CD4-positive, alpha-beta T cell treated with Interleukin-1 beta for 1 hour (primary cell): Measurements from ENCODE around the gene YTHDF1.
"Not testable (repeated sequence)": the region's sequence is repeated elsewhere in the genome, so short reads cannot be mapped to it uniquely, and the experiment has no call there.

Experiments used
- DNase-seq, 2 donors: peaks; one replicate each; pipeline ENCODE4 v3.0.0-alpha.2; 2020 to 2022

Gene YTHDF1

DNA sequence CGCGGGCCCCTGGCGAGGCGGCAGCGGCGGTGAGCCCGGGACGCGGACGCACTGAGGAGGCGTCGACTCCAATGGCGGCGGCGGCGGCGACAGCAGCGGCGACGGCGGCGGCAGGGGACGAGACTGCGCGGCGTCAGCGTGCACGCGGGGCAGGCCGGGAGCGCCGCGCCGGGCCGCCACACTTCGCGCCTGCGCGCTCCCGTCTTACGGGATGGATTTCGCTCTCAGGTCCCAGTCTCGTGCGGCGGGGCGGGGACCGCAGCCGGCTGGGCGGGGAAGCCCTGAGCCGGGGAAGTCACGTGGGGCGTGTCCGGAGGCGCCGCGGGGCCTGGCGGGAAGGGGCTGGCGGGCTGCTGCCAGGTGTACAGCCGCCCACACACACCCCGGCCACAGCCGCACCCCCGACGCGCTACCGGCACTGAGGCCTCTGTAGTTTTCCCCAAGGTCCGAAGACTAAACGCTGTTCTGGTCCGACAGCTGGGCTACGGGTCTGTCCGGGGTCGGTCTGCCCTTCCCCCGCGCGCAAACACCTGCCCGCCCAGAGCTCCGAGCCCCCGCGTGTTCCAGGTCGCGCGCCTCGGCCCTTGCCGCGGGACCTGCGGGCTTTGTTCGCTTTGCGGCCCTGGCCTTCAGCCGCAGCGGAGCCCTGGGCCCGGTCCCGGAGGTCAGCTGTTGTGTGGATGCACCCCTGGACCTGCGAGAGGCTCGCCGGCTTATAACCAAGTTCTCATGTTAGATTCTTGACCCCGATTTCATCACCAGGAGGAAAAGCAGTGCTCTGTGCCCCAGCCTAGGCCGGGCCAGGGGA lies at the start of gene YTHDF1:
Gene YTHDF1, minus strand, starts transcription at position 91 of the 808 bp plus-strand sequence. CDS start 239 bp downstream, outside the sequence.
- peak; percentile 96 to 97 for DNase-seq

DNA sequence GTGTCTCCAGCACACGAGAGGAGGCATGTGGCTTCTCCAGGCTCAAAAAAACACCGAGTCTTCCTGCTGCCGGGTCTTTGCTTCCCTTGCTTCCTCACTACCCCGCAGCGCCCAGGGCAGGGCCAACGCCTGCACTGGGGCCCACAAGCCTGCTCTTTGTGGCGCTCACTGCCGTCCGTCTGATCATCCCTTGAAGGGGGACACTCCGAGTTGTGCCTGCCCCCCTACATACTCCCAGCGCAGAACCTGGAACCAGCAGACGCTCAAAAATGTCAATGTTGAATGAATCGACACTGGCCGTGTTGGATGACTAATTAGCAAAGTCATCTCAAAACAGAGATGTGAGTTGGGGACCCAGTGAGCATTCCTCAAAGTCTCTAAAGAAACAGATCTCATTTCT lies 48.6 kb upstream of the YTHDF1 start:
- no peak for DNase-seq

DNA sequence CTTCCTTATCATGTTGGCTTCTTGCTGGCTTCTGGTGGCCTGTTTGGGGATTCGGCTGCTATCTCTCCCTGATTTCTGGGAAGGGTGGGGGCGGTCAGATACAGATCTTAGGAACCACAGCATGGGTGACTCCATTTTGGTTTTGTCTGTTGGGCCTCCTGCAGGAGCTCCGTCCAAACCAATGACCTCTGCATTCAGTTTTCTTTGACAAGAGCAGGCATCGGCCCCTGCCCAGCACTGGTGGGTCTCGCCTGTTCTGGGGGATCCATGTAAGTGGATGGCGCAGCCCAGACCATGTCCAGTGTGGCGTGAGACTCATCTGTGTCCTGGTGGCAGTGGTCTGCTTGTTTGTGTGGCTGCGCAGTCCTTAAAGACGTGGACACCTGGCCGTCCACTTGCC lies 48.1 kb upstream of the YTHDF1 start:
- no peak for DNase-seq

DNA sequence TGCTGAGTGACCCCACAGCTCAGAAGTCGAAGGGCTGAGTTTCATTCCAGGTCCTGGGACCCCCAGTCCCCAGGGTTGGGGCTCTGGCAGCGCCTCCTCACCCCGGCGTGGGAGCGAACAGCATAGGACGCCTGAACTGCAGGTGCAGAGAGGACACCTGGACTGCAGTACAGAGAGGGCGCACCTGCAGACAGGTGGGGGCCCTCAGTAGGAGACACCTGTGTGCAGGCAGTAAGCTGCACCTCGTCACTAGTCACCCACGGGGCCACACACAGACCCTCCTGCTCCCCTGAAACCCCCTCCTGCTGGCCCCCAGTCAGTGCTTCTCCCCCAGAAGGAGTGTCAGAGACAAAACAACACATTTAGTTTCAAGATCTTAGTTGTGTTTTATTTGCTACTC lies 46.9 kb upstream of the YTHDF1 start:
- no peak for DNase-seq

DNA sequence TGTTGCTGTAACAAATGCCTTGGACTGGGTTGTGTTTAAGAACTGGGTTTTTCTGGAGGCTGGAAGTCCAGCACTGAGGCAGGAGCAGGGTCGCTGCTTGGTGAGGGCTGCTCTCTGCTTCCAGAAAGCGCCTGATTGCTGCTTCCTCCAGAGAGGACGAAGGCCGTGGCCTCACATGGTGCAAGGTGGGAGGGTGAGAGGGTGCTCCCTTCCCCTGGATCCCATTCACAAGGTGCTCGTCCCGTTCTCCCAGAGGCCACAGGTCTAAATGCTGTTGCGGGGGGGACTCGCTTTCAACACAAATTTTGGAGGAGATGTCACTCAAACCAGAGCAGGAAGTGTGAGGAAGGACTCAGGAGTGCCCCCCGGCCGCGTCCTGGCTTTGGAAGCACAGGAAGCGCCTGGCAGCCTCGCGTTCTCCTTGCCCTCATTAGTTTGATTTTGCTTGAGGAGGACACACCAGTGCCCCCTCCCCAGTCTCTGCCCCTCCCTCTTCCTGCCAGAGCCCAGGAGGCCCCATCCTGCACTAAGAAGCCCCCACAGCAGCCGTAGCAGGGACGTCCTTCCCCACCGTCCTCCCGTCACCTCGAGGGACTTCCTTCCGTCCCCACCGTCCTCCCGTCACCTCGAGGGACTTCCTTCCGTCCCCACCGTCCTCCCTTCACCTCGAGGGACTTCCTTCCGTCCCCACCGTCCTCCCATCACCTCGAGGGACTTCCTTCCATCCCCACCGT lies 46.0 kb upstream of the YTHDF1 start:
- no peak for DNase-seq

DNA sequence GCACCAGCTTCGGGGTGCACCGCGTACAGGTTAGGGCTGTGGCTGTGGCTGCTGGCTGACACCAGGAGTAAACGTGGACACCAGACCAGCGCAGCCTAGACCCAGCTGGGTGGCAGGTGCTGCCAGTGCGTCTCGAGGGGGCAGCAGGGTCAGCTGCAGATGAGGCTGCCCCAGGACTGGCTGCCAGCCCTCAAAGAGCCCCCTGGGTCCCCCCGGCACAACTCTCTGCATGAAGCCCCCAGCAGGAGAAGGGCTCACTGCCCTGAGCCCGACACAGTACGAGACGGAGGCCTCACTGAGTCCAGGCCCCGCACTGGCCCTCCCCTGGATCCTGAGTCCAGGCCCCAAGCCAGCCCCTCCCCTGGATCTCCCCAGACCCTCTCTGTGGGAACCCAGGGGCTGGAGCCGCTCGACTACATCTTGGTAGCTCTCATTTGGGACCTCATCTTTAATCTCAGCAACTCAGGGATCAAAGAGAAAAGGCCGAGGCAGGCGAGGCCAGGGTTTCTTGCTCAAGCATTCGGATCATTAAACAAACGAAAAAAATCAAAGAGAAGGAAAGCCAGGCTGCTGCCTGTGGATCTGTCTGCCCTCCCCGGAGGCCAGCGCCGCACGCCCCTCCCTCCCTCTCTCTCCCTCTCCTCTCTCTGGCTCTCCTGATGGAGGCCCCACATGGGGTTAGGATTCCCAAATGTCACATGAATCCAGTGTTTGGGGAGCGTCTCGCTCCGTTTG lies 45.3 kb upstream of the YTHDF1 start:
- DNase-seq, result no peak

DNA sequence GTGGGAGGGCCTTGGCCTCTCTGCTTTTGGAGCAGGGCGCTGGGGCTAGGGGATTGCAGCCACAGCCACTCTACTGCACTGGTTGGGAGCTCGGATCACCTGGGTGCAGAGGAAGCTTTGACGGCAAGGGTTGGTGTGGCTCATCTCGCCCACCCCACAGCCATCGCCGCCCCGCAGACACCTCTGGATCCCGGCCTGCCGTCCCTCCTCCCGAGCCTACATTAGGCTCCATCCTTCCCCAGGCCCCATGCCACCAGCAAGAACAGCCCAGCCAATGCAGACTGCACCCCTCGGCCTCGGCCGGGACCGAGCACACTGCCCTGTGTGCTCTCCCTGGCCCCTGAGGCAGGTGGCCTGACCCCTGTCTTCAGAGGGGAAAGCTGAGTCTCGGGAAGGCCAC lies 44.6 kb upstream of the YTHDF1 start:
- no peak for DNase-seq

DNA sequence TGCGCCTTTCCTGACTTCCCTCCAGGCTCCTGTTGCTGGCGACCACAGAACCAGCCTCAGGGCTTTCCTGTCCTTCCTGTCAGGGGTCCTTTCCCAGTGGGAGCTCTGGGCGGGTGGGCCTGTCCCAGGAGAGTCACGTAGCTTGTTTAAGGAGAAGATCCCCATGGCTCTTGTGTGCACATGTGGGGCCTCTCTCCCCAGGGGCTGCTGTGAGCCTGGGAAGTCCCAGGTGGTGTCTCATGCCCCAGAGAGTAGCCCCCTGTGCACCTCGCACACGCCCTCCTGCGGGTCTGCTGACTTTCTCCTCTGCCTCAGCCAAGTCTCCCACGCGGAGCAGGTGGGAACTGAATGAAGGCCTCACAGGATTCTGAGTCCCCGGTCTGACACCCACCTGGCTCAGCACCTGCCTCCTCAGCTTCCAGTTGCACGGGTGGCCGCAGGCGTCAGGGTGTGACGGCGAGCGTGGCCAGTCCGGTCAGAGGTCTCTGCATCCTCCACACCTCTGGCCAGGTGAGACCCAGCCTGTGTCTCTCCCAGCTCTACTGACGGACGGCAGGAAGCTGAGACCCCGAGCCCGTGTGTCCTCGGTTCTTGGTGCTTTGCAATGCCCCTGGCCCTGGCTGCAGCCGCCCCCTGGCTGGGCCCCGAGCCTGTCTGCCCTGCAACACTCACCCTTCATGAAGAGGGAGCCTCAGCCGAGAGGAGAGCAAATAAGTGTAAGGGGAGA lies 44.0 kb upstream of the YTHDF1 start:
- no peak for DNase-seq

DNA sequence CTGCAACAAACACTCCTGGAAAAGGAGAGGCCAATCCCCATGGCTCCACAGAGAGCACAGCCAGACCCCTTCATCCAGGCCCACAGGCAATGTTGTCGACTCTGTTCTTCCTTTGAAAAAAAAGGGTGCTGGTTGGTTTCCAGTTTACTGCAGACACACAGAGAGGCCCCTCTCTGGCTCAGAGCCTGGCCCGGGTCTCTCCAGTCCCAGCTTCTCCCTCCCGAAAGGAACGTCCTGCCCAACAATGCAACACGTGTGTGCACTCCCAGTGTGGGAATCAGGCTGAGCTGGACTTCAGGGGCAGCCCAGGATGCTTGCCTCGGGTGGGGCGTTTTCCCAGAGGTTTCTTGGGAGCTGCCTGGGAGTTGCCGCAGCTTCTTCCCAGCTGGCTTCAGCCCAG lies 42.9 kb upstream of the YTHDF1 start:
- no peak for DNase-seq

DNA sequence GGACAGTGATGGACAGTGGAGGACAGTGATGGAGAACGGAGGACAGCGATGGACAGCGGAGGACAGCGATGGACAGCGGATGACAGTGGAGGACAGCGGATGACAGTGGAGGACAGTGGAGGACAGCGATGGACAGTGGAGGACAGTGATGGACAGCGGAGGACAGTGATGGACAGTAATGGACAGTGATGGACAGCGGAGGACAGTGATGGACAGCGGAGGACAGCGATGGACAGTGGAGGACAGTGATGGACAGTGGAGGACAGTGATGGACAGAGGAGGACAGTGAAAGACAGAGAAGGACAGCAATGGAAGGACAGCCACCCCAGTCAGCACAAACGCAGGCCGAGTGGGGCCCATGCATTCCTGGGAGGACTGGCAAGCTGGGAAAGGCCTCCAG lies 41.7 kb upstream of the YTHDF1 start:
- no peak for DNase-seq

DNA sequence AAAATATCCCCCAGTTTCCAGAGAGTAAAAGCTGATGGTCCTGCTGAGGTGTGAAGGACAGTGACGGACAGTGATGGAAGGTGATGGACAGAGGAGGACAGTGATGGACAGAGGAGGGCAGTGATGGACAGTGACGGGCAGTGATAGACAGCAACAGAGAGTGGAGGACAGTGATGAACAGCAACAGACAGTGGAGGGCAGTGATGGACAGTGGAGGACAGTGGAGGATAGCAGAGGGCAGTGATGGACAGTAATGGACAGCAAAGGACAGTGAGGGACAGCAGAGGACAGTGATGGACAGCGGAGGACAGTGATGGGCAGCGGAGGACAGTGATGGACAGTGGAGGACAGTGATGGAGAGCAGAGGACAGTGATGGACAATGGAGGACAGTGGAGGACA lies 41.0 kb upstream of the YTHDF1 start:
- no peak for DNase-seq

DNA sequence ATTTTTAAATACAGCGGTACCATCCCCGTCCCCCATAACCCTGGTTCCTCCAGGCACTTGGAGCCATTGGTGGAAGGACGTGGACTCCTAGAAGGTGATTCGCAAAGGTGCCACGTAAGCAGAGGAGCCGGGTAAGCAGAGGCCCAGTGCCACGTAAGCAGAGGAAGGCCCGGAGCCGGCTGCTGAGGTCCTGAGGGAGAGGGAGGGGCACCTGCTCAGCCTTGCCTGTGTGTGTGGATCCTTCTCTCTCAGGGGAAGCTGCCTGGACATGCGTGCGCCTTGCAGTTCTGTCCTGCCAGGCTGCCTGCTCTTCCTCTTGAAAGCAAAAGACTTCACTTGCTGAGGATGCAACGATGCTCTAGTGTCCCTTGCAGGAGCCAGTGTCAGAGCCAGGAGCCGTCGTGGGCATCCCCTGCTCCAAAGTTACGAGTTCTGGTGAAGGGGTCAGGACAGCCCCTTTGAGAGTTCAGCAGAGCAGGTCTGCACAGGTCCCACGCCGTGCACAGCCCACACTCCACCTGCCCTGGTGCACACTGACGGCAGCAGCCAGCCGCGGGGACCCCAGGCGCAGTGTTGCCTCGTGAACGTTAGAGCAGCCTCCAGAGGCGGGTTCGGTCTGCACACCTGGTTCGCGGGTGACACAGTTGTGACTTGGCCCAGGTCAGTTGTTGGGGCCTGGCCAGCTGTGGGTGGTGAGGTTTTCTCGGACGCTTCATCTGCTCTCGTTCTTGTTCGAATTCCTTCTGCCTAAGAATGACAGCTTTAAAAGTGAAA lies 40.2 kb upstream of the YTHDF1 start:
- no peak for DNase-seq

DNA sequence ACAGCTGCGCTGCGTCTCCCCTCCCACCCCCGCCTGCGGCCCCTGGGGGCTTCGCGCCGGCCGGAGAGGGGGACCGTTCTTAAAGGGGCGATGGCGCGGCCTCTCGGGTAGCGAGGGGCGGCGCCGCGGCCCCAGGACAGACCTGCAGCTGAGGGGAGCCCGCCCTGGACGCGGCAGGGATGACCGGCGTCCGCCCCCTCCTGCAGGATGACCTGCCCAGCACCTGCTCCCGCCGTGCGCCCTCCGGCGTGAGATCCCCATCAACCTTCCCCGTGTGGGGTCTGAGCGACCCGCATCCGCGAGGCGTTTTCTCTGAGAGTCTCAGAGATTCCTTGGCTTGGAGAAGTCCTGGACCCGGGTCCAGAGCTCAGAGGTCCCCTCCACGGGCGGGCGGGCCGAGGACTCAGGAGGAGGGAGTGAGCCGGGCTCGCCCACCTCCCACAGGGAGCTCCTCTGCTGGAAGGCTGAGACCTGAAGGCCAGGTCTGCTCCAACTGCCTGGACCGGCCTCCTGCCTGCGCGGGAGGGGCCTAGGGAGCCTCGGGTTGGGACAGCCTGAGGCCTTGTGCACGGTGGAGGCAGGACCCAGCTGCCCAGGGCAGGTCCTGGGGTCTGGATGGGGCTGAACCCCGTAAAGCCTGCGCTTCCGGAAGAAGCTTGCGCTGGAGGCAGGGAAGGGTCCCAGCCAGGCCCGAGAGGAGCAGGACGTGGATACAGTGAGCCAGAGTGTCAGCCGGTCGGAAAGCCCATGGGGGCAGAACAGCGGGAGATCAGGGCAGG lies 38.9 kb upstream of the YTHDF1 start:
- no peak for DNase-seq

DNA sequence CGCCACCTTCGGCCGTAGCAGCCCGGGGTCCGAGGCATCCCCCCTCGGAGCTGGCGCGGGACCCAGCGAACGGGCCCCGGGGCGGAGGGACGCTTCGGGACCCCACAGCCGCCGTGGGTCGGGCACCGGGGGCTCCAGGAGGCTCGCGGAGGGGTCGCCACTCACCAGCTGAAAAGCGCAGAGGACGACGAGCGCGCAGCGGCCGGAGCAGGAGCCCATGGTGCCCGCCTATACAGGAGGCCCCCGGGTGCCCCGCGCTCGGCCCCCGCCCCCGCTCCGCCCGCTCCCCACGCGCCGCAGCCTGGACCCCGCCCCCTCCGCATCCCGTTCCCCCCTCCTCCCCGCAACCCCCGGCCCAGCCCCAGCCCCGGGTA lies 38.3 kb upstream of the YTHDF1 start, which contains the start of gene NKAIN4:
Gene NKAIN4, minus strand, starts transcription at position 232 of the 374 bp plus-strand sequence. Its CDS starts 13 bp downstream, at position 219.
- no peak for DNase-seq

DNA sequence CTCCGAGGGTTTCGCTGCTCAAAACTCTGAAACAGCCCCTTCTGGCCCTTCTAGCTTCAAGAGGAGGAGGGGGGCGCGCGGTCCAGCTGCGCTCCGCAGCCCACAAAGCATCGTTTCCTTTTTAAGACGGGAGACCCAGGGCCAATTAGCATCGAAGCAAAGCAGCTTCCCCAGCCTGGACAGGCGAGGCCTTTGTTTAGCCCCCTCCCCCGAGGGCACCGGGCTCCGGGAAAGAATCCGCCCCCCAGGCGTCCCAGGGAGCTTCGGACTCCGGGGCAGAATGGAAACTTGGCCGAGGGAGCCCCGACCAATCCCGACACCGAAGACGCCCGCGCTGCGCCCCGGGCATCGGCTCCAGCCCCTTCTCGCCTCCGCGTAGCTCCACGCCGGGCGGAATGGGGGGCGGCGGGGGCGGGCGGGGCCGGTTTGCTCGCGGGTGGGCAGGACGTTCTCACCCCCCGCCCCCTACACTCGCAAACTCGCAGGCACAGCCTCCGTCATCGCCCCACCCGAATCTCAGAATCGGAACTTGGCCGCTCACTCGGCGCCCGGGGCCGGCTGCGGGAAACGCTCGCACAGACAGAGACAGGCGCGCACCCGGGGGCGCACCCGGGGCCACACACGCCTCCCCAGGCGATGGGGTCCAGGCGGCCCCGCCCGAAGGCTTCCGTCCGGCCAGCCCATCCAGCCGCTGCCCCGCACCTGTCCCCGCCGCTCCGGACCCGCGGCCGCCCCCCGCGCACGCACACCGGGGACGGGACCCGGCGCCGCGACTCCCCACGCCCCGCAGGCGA lies 37.7 kb upstream of the YTHDF1 start:
- no peak for DNase-seq

DNA sequence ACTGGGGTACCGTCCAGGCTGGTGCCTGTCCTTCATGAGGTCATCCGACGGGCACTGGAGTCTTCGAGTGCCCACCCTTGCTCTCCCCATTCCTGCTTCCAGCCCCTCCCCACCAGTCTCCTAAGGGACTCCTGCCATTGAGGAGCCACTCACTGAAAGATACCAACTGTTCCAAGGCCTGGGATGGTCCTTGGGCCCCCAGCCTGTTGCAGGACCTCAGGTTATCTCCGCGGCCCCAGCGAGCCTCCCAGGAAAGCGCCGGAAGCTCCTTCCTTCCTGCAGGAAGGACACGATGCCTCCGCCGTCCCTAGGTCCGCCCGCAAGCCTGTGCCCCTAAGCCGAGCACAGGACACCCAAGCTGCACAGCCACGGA lies 37.1 kb upstream of the YTHDF1 start:
- DNase-seq, result no peak

DNA sequence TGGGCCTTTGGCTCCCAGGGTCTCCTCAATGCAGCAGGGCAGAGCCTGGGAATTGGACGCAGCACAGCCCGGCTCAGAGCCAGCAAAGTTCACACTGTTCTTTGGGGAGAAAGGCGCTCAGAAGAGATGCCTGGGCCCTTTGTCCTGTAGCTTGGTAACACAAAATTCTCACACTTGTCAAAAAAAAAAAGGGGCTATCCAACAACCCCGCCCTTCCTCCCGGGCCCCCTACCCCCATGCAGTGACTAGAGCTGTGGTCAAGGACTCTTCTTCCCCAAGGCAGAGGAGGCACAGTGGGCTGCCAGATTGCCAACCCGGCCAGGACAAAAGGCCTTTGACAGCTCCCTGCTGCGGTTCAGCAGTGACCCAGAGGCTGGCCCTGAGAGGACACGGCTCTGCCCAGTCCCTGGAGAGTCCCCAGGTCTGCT lies 36.4 kb upstream of the YTHDF1 start:
- DNase-seq, result no peak

DNA sequence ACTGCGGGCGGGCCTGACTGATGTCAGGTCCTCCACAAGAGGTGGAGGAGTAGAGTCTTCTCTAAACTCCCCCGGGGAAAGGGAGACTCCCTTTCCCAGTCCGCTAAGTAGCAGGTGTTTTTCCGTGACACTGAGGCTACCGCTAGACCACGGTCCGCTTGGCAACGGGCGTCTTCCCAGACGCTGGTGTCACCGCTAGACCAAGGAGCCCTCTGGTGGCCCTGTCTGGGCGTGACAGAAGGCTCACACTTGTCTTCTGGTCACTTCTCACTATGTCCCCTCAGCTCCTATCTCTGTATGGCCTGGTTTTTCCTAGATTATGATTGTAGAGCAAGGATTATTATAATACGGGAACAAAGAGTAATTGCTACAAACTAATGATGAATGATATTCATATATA lies 35.4 kb upstream of the YTHDF1 start:
- DNase-seq, result not testable (repeated sequence)

DNA sequence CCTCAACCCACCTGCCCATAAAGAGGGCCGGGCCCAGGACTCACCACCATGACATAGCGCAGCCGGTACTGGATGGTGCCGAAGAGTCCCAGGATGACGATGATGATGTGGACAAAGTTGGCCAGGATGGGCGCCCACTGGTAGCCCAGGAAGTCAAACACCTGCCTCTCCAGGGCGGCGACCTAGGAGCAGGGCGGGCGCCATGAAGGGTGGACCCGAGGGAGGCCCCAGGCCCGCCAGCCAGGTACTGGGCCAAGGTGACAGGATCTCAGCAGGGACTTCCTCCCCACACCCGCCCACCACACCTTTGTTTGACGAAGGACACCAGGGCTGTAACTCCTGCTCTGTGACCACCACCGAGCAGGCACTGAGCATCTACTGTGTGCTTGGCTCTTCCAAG lies 34.0 kb upstream of the YTHDF1 start:
- no peak for DNase-seq

DNA sequence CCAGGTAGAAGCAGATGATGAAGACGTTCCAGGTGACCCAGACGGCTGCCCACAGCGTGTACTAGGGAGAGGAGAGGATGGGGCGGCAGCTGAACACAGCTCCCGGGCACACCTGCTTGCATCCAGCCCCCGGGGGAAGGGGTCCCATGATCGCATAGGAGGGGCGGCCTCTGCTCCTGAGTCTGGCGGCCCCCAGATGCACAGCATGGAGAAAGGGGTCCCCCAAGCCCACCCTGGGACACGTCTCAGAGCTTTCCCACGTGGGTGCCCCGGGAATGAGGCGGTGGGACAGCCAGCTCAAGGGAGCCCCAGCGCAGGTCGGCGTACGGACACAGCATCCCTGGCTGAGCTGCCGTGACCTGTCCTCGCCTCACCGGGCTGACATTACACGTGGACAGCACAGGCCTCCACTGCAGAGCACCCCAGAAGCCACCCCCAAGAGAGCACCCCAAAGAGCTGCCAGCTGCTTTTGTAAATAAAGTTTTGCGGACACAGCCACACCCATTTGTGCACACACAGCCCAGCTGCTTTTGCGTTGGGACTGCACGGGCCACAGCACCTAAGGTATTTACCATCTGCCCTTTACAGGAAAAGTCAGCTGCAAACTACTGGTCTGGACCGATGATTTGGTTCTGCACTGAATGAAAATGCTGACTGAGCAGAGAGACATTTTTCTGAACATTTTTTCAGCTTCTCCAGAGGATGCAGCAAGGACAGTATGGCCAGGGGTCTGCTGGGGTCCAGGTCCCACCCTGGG lies 33.1 kb upstream of the YTHDF1 start:
- DNase-seq, result no peak
